GM18508 (cell line): ENCODE measurements around the gene FANCC.
"Not testable (repeated sequence)": the region's sequence is repeated elsewhere in the genome, so short reads cannot be mapped to it uniquely, and the experiment has no call there.

Experiments used
- ATAC-seq: cut with Tn5 transposase; IDR thresholded peaks from one replicate; pipeline ENCODE4 v1.9.1; 2021; ENCODE audit warnings: moderate number of reproducible peaks; ENCODE audit not compliant: insufficient read depth, unreplicated experiment

Gene FANCC

DNA sequence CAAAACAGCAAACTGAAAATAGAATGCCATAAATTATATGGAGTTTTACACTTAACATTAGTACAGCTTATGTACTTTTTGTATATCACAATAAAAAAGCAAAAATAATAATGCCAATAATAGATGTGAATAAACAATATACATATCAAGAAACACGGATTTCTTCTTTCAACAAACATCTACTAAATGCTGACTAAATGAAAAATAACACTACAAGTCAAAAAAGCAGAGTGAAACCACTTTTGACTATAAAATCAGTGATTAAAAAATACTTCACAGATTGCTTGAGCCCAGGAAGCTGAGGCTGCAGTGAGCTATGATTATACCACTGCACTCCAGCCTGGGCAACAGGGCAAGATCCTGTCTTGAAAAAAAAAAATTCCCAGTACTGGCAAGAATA is 32.2 kb downstream of the FANCC start:
- no peak for ATAC-seq

DNA sequence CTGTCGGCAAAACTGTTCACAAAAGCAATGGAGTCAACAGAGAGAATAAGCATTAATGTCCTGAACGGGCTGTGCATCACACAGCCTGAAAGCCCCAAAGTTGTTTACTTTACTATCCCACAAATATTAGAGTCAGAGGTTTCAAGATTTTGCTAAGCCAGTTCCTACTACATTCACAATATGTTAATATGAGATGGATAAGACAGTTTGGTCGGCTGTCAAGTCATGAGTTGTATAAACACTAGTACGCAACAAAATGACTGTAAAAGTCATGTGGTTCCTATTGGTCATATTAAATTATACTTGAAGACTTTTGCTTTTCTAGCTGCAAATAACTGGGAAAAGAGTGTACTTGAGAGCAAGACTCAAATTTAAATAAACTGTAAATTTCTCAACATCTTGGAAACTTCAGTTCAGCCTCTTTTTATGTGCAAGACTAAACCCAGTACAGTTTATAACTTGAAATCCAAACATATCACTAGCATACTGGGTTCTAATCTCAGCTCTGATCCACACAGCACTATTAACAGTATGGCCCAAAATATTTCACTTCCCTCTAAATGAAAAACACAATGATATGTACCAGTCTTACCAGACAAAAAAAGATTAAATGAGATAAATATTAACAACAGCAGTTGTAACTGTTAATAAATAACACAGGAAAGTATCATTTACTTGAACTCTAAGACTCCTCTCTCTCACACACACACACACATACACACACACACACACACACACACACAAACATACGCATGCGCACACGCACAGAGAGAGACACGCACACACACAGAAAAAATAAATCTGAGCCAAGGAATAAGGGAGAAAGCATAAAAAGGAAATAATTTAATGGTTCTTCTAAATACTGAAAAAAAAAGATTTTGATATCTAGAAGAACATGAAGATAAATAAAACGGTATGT is 33.1 kb downstream of the FANCC start:
- no peak for ATAC-seq

DNA sequence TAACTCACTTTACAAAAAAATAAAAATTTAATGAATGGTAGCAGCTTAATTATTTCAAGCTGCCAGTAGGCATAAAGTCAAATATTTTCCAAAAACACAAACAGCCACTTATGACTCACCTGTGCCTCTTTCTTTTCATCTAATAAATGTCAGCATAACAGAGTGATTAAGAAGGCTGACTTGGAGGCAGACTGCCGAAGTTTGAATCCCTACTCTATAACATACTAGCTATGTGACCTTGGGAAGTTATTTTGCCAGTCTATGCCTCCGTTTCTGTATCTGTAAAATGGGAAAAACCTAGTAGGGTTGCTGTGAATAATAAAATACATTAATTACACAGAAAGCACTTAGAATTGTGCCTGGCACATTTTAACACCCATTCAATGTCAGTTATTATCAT is 33.8 kb downstream of the FANCC start:
- no peak for ATAC-seq

DNA sequence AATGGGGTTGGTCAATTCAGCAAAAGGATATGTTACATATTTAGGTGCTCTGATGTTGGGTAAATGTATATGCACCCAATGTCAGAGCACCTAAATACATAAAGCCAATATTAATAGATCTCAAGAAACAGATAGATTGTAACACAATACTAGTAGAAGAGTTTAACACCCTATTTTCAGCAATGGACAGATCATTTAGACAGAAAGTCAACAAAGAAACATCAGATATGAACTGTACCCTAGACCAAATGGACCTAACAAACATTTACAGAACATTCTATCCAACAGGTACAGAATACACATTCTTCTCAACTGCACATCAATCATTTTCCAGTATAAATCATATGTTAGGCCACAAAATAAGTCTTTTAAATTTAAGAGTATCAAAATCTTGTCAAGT is 35.2 kb downstream of the FANCC start:
- no peak for ATAC-seq

DNA sequence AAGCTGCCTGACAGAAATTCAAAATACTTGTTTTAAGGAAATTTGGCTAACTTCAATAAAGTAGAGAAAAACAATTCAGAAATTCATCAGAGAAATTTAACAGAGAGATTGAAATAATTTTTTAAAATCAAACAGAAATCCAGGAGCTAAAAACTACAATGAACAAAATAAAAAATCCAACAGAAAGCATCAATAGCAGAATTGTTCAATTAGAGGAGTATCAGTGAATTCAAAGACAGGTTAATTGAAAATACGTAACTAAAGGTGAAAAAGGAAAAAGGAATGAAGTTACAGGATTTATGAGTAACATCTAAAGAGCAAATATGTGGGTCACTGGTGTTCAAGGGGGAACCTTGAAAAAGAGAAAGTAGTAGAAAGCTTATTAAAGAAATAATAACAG is 36.8 kb downstream of the FANCC start:
- no peak for ATAC-seq

DNA sequence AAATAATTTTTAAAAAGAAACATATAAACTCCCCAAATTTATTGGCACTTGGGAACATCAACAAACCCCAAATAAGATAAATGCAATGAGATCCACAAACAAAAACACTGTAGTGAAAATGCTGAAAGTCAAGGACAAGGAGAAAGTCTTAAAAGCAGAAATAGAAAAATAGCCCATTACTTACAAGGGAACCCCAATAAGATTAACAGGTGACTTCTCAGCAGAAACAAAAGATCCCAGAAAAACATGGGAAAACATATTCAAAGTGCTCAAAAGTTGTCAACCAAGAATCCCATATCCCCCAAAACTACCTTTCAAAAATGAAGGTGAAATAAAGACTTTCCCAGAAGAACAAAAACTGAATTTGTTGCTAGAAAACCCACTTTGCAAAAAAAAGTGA is 40.0 kb downstream of the FANCC start:
- no peak for ATAC-seq

DNA sequence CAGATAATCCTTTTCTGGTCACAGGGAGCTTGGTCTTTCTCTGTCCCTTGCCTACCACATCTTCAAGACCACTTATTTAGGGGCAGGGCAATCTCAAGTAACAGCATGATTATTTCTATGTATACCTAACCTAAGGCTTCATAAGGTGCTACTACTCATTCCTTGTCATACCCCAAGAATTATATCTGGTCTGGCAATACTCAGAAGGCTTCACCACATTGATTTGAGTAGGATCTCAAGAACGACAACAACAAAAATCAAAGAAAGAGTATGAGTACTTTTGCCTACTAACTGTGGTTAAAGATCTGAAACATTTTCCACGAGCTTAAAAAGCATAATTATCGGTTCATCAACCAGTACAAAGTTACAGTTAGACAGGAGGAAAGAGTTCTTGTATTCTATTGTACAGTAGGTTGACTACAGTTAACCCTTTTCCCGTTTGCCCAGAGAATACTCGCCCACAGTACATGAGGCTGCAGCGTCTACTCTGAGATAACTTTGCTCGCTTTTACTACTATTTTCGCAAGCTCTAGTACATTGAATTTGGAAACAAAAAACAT is 41.0 kb downstream of the FANCC start:
- ATAC-seq: no peak

DNA sequence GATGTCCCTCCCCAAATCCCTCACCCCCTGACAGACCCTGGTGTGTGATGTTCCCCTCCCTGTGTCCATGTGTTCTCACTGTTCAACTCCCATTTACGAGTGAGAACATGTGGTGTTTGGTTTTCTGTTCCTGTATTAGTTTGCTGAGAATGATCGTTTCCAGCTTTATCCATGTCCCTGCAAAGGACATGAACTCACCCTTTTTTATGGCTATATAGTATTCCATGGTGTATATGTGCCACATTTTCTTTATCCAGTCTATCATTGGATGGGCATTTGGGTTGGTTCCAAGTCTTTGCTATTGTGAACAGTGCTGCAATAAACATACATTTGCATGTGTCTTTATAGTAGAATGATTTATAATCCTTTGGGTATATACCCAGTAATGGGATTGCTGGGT is 43.3 kb downstream of the FANCC start:
- ATAC-seq: not testable (repeated sequence)

DNA sequence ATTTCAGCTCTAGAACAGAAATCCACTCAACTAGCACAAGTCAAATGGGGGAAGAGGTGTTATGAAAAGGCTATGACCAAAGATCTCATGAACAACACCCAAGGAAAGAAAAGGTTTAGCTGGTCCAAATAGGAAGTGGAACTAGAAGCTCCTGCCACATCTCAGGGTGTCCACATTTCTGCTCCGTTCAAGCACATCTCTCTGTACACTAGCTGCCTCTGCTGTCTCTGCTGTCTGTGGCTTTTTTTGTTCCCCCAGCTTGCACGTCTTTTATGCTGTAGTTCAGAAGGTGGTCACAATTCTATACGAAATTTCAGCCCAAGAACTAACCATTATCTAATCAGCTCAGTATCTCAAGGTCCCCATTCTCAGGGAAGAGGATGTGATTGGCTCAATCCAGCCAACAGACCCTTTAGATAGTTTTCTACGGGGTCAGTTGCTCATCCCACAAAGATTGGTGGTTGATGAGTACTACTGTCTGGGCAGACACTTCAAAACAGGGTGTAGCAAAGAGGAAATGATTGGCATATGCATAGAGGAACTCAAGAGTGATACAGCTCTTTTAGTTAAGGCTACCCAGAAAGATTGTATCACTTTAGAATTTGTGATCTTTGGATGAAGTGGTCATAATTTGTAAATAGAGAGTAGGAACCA is 44.0 kb downstream of the FANCC start:
- ATAC-seq: no peak

DNA sequence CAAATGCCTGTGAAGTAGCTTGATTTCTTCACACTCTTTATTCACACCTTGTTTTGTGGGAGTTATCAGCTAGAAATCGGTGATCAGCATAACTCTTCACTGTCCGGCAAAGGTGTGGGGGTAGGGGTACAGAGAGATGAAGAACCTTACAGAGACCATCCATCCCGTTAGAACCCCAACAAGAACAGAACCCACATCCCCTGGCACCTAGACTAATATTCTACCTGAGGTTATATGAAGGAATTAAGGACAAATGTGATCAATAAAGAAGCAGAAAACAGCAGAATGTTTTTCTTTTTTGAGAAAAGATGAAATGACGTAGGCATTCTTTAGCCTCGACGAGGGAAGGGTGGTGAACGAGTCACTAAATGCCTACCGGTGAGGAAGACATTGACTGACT is 44.7 kb downstream of the FANCC start:
- ATAC-seq: no peak

DNA sequence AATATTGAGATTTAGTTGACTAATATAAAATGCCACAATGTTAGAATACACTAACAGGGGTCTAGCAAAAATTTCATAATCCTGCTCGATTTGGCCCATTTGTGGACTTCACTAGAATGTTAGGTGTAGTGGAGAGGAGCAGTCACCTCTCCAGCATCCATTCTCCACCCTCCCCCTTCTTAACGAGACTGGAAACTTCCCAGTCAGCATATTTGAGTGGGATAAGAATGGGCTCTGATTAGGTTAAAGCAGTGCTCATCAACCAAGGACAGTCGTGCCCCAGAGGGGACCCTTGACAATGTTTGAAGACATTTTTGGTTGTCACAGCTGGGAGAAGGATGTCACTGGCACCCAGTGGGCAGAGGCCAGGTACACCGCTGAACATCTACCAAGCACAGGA is 46.7 kb downstream of the FANCC start:
- no peak for ATAC-seq

DNA sequence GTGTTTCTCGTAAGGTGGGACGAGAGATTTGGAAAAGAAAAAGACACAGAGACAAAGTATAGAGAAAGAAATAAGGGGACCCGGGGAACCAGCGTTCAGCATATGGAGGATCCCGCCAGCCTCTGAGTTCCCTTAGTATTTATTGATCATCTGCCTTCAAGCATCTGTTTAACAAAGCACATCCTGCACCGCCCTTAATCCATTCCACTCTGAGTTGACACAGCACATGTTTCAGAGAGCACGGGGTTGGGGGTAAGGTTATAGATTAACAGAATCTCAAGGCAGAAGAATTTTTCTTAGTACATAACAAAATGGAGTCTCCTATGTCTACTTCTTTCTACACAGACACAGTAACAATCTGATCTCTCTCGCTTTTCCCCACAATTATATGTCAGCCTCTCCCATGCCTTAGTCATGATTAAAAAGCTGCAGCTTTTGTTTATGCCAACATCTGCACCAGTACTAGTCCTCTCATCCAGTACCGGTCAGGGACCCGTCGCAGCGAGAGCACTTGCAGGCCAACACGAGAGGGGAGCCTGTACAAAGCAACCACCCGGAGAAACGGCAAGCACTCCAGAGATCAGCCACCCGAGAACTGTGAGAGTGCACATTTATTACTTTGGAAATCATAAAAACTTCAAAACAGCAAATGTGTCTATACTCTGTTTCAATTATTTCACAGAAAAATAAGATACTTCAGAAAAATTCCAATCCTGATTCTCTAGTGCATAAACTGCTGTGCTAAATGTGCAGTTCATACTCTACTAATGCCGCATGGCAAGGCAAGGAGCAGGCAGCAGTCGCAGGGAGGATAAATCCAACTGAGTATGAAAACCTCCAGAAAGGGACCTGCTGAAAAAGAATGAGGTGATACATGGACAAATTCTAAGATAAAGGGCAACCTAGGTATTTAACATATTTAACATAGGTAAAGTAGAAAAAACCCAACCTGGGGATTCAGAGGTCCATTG is 47.4 kb downstream of the FANCC start:
- not testable (repeated sequence) for ATAC-seq

DNA sequence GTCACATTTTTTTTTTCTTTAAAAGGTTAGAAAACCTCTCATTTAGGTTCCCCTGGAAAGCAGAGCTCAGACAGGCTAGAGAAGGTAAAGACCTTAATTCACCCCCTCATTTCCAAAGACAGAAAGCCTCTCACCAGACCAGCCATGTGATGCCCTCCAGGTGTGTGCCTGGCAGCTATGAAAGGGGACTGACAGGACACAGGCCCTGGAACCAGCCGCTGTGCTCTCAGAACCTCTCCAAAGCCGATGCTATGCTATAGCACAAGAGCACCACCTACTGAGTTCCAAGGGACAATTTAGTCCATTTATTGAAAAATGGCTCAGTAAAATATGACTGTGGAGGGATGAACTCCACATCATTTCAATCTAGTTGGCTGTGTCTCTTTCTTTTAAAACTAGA is 48.8 kb downstream of the FANCC start:
- no peak for ATAC-seq

DNA sequence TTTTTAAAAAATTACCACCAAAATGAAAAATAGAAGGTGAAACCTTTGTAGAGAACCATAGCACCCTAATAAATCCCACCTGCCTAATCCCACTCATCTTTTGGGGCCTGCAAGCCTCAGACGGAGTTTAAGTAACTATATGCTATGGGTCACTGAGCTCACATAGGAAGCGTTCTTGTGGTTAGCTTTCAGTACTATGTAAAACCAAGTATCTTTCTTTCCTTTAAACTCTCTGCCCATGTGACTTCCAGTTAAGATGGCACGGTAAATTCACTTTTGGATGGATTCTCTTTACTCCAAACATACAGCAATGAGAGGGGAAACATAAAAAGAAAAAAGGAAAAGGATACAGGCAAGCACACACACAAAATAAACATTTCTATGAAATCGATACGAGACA is 50.9 kb downstream of the FANCC start:
- ATAC-seq: peak; percentile 70

DNA sequence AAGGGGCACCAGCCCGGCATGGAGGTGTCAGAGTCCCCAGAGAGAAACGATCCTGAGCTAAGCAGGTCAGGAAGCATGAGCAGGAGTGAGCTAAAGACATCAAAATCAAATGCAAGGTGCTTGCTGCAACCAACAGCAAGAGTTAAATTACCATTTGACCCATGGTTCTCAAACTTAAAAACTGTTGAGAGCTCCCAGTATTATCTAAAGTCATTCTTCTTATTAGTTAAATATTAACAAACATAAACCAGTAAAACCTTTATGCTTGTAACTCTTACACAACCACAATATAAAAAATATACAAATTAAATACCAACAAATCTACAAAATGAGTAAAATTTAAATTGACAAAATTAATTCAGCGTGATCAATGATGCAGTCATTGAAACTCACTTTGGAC is 51.5 kb downstream of the FANCC start:
- ATAC-seq: no peak

DNA sequence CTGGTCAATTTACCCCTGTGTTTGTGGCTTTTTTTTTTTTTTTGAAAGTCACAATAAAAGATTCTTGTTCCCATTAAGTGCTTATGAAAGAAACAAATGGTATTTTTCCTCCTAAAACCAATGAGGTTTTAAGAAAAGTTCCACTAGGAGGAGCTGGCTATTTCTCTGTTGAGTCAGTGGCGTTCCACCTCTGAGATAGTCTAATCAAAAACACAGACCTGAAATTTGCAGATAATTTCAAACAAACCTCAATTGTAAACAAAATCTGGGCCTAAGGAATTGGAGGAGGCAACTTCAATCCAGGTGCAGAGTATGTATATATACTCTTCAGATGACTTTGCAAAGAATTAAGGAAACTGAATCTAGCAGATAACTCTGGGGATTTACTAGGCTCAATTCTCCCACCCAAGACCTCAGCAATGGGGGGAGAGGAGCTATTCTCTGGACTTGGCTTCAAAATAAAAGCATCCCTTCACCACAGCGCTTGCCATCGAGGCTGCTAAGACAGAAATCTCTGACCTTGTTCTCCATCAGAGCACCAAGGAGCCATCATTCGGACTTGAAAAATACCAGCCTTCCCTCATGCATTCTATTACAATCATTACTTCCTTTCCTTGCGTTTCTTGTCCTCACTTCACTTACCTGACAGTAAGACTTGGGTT is 52.4 kb downstream of the FANCC start:
- ATAC-seq: no peak

DNA sequence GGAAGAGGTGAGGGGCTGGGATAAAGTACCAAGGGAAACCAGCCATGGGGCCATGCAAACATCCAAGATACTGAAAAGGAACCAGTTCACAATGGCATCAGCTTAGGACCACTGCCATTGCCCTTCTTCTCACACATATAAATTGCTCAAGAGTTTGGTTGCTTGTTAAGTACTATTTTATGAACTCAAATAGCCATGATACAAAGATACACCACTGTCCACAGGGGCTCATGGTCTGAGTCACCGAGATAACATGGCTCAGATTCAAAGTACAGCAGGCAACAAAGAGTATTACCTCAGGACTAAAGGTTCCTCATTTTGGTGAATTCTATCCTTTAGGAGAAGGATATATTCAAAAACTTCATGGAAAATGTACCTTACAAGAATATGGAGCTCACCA is 55.6 kb downstream of the FANCC start:
- ATAC-seq: no peak

DNA sequence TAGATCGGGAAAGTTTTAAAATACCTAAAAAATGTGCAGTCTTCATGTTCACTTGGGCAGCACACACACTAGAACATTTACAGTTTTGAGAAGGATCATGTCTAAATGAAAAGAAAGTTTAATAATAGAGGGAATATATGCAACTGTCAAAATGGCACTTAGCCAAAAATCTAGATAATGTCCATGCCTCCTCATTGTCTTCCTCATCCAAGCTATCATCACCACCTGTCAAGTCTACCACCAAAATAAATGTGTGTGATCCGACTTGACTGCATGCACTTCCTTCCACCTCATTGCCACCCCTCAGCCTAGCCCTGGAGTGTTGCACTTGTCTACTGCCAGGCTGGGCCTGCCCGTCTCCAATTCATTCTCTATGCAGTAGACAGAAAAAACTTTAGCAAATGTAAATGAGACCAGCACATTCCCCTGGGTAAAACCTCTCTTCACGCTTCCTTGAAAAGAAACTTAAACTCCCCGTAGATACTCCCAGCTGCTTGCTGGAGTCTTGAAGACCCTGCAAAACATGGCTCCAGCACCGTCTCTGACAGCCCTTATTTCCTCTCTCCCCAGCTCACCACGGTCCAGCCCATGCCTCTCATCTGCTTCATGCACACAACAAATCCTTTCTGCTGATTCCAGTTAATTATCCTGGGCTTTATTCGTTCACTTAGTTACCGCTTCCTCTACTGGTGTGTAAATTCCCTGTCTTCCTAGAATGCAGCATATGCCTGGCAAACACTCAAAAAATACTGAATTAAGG is 66.9 kb downstream of the FANCC start:
- no peak for ATAC-seq

DNA sequence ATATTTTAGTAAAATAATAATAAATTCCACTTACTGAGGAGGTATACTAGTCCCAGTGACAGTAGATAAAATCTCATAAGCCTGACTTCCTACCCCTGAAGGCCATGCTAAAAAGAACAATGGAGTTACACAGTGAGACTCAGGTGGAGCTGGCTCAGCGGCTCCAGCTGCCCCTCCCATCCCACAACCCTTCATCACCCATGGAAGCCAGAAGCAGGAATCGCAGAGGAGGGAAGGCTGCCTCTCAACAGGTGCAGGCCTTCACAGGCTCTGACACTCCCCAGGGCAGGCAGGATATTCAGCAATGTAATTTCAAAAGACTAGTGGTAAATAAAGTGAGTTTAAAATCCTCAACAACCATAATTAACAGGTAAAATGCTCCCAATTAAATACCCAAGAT is 67.5 kb downstream of the FANCC start:
- ATAC-seq: no peak
